PFSK-1 (cell line): Measurements from ENCODE around the gene EPDR1.

Source experiments
- FOXP2 ChIP-seq: optimal IDR thresholded peaks from 2 replicates; pipeline ENCODE3; 2011; ENCODE audit warnings: borderline replicate concordance, control low read depth, inconsistent platforms; ENCODE audit not compliant: insufficient read depth; ENCODE audit errors: extremely low read length, extremely low read depth
- POLR2AphosphoS5 ChIP-seq: IDR thresholded peaks from 2 replicates; pipeline ENCODE4 v1.6.1; 2012; ENCODE audit warnings: low read depth, mild to moderate bottlenecking, control low read depth, low read length, moderate library complexity
- SIN3A ChIP-seq: IDR thresholded peaks from 2 replicates; pipeline ENCODE4 v1.6.1; 2012; ENCODE audit warnings: mild to moderate bottlenecking, low read length, moderate library complexity, borderline replicate concordance; ENCODE audit not compliant: insufficient read depth
- TAF1 ChIP-seq: IDR thresholded peaks from 2 replicates; pipeline ENCODE4 v1.6.1; 2012; ENCODE audit warnings: low read length, control low read depth, borderline replicate concordance; ENCODE audit not compliant: insufficient read depth

DNA sequence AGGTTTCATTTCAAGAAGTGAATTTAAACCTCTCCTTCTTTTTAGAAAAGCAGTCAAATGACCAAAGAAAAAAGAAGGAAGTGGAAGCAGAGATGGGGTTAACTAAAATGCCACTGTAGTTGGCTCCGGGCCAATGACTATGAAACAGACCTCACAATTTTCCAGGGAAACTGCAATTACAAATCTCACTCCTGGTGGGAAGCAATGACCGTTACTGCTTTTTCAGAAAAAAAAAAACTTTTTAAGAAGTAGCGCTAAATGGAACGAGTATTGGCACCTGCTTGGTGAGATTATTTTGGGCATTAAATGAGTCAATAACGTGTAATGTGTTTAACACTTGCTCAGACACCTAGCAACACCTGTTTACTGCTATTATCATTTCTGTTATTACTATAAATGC, 5.0 kb upstream of the EPDR1 start:
- TF ChIP-seq TAF1 (no peak), POLR2AphosphoS5 (no peak), SIN3A (no peak), FOXP2 (no peak)
